ENCODE results near the gene NEXN. TPM values are rescaled to one million over a fixed set of nuclear protein-coding genes. Genes with fewer than 3 reads are reported as not detected.

NEXN gene
- total and polyA plus RNA-seq, 2 of the 8 experiments (the other 6 are each of a cell fraction or from before 2014, with no cell fraction given), result 0.20 to 2.9 TPM

GRCh38 chr1:77966291-77966690 lies 77.9 kb downstream of the NEXN start:
- H2BK5ac ChIP-seq (ENCODE audit: low read depth, low read length), result no peak overlapping the region
- no peak overlapping the region for H3K9ac ChIP-seq (replicated peaks in 1 of 4; ENCODE audit: extremely low read depth in 1 of 4, low read depth in 3 of 4, low read length in 3 of 4)
- no peak overlapping the region for H3K56ac ChIP-seq (replicated peaks; ENCODE audit: insufficient read length, low read depth, low read length)
- no peak overlapping the region for H2AFZ ChIP-seq (ENCODE audit: low read length)
- peaks cover 7 to 15% of the 10 kb centered on the region in 2 experiments for H4K20me1 ChIP-seq (replicated peaks in 1 of 2; ENCODE audit: control insufficient read depth in 1 of 2, insufficient read depth in 2 of 2, low read length in 2 of 2)
- H3K4ac ChIP-seq (replicated peaks; ENCODE audit: insufficient read length, low read depth, low read length), result no peak overlapping the region
- H3K27me3 ChIP-seq (replicated peaks in 1 of 4; ENCODE audit: control insufficient read depth in 3 of 4, extremely low read depth in 1 of 4, insufficient read depth in 3 of 4, low read length in 3 of 4), result no peaks in the 10 kb centered on the region
- peaks cover 42 to 100% (median 74%) of the 10 kb centered on the region in 4 experiments for H3K36me3 ChIP-seq (ENCODE audit: control insufficient read depth in 2 of 4, insufficient read depth in 4 of 4, low read length in 3 of 4)
- no peak for TF ChIP-seq SP4 (IDR thresholded peaks at IDR 0.05; ENCODE audit: low read length)
- no peak for TF ChIP-seq MAX (IDR thresholded peaks at IDR 0.05)
- CTCF ChIA-PET (ENCODE audit: partially characterized antibody), result interaction anchor here (0.6 to 1.8 kb wide), 3 partner anchors 11 to 163 kb away, joined by 3 read pairs; no protein-coding TSS in a partner anchor
- no peaks in the 10 kb centered on the region for H3K23me2 ChIP-seq (ENCODE audit: low read depth, low read length)
- H2BK120ac ChIP-seq (replicated peaks; ENCODE audit: low read depth, low read length), result no peak overlapping the region
- whole genome bisulfite sequencing, 2 experiments (ENCODE audit: extremely low coverage in 1 of 2, insufficient coverage in 1 of 2, insufficient read length in 1 of 2, insufficient replicate concordance in 2 of 2, low coverage in 1 of 2, low lambda C conversion rate in 2 of 2, missing lambda C conversion rate in 1 of 2), result 96% methylated on average over 3 of the region's 3 CpGs; no CpG with 5 or more reads in 1 of the 2 experiments
- H2AK5ac ChIP-seq (ENCODE audit: low read depth, low read length), result no peak overlapping the region
- no peaks in the 10 kb centered on the region for H3K9me3 ChIP-seq (ENCODE audit: insufficient read depth in 2 of 2, low read depth in 1 of 2, low read length in 1 of 2)
- H2BK15ac ChIP-seq (ENCODE audit: low read length), result no peak overlapping the region
- no peak for FAIRE-seq
- no peak overlapping the region for H4K5ac ChIP-seq (ENCODE audit: insufficient read length, low read depth, low read length)
- H4K8ac ChIP-seq (ENCODE audit: extremely low read depth, insufficient read depth, low read length), result no peak overlapping the region
- H3K4me2 ChIP-seq (ENCODE audit: insufficient read depth in 1 of 2, low read depth in 2 of 2, low read length in 2 of 2), result no peak overlapping the region
- H3K27ac ChIP-seq (ENCODE audit: low read depth, low read length), result no peak overlapping the region; the same call in 1 of the 2 replicates
- no peak overlapping the region for H3K14ac ChIP-seq (ENCODE audit: insufficient read length)
- H3K23ac ChIP-seq (ENCODE audit: insufficient read length), result no peak overlapping the region
- no peak overlapping the region for H2BK20ac ChIP-seq (ENCODE audit: low read length)
- no peak overlapping the region for H2BK12ac ChIP-seq (ENCODE audit: low read depth, low read length)
- H3K18ac ChIP-seq (ENCODE audit: extremely low read depth, low read length), result no peak overlapping the region
- H3K4me3 ChIP-seq (ENCODE audit: extremely low read depth in 1 of 4, insufficient read depth in 2 of 4, low read depth in 3 of 4, low read length in 4 of 4), result no peak overlapping the region
- POLR2A ChIA-PET (ENCODE audit: partially characterized antibody), result interaction anchor here (0.8 to 5.9 kb wide), 5 partner anchors 11 to 19 kb away, joined by 3 to 57 read pairs (median 15); partner anchors contain the start of gene FUBP1
- H4K91ac ChIP-seq (replicated peaks; ENCODE audit: insufficient read length, low read length), result no peak overlapping the region
- H3K4me1 ChIP-seq (replicated peaks in 1 of 4; ENCODE audit: control insufficient read depth in 3 of 4, insufficient read depth in 4 of 4, low read length in 3 of 4), result no peaks in the 10 kb centered on the region
- peaks cover 17 to 77% of the 10 kb centered on the region in 2 experiments for H3K79me2 ChIP-seq (ENCODE audit: control insufficient read depth in 1 of 2, insufficient read depth in 2 of 2, low read length in 2 of 2)
- peaks cover 3% of the 10 kb centered on the region for H3K79me1 ChIP-seq (ENCODE audit: low read depth, low read length)
- no peak for DNase-seq (ENCODE audit: low read depth in 1 of 2, low spot score in 2 of 2)
